Keratinocyte (primary cell): ENCODE results near the gene APRT. TPM values are rescaled to one million over a fixed set of nuclear protein-coding genes. Genes with fewer than 3 reads are reported as not detected.

Experiments
- DNase-seq: peaks from one replicate; pipeline ENCODE4 v3.0.0-alpha.2; 2011; ENCODE audit warnings: low read depth, missing footprints, low spot score
- FAIRE-seq: peaks from 2 replicates; lab custom pipeline; 2011; peaks lifted over from hg19 to GRCh38; lab: Jason Lieb, UNC
- H2AFZ ChIP-seq: 2 replicates; pipeline ENCODE4 v1.6.0; 2012; ENCODE audit warnings: low read length, control low read depth, inconsistent platforms; ENCODE audit not compliant: control insufficient read depth
- H3K27ac ChIP-seq: 2 replicates; pipeline ENCODE4 v1.5.1; 2011; ENCODE audit warnings: low read length; ENCODE audit not compliant: control insufficient read depth, insufficient read depth
- H3K27me3 ChIP-seq: 3 replicates; pipeline ENCODE4 v1.6.0; 2011; ENCODE audit warnings: low read length; ENCODE audit not compliant: control insufficient read depth, insufficient read depth; ENCODE audit errors: extremely low read depth
- H3K36me3 ChIP-seq, 2 experiments: 2 replicates in 1 of 2; 3 replicates in 1 of 2; pipeline ENCODE4 v1.5.1; 2011; ENCODE audit warnings: low read length in 2 of 2, mild to moderate bottlenecking in 1 of 2; ENCODE audit not compliant: control insufficient read depth in 2 of 2, insufficient read depth in 2 of 2; ENCODE audit errors: extremely low read depth in 1 of 2
- H3K4me1 ChIP-seq: 3 replicates; pipeline ENCODE4 v1.5.1; 2011; ENCODE audit warnings: low read length; ENCODE audit not compliant: control insufficient read depth, insufficient read depth; ENCODE audit errors: extremely low read depth
- H3K4me2 ChIP-seq: 3 replicates; pipeline ENCODE4 v1.6.0; 2011; ENCODE audit warnings: low read depth, low read length; ENCODE audit not compliant: control insufficient read depth, insufficient read depth; ENCODE audit errors: extremely low read depth
- H3K4me3 ChIP-seq, 3 experiments: fragments of 200-600 bp in 1 of 3; sonication (generic) in 1 of 3; 2 replicates in 2 of 3; 3 replicates in 1 of 3; pipeline ENCODE4 v1.5.1; 2011 to 2016; ENCODE audit warnings: low read length in 3 of 3, mild to moderate bottlenecking in 3 of 3, control low read depth in 2 of 3, inconsistent platforms in 1 of 3, low read depth in 1 of 3, mixed read lengths in 1 of 3, mixed run types in 1 of 3, moderate library complexity in 1 of 3; ENCODE audit not compliant: control insufficient read depth in 2 of 3, insufficient read depth in 2 of 3; ENCODE audit errors: extremely low read depth in 1 of 3
- H3K79me2 ChIP-seq: 2 replicates; pipeline ENCODE4 v1.6.0; 2012; ENCODE audit warnings: low read length; ENCODE audit not compliant: control insufficient read depth, insufficient read depth
- H3K9ac ChIP-seq: 3 replicates; pipeline ENCODE4 v1.6.0; 2011; ENCODE audit warnings: low read length; ENCODE audit not compliant: control insufficient read depth, insufficient read depth; ENCODE audit errors: extremely low read depth
- H3K9me1 ChIP-seq: 3 replicates; pipeline ENCODE4 v1.6.0; 2011; ENCODE audit warnings: low read length; ENCODE audit not compliant: control insufficient read depth, insufficient read depth; ENCODE audit errors: extremely low read depth
- H3K9me3 ChIP-seq: 2 replicates; pipeline ENCODE4 v1.5.1; 2012; ENCODE audit warnings: low read depth, low read length; ENCODE audit not compliant: control insufficient read depth
- H4K20me1 ChIP-seq: 3 replicates; pipeline ENCODE4 v1.6.0; 2011; ENCODE audit warnings: low read length; ENCODE audit not compliant: control insufficient read depth, insufficient read depth; ENCODE audit errors: extremely low read depth
- EZH2 ChIP-seq: IDR thresholded peaks from one replicate; pipeline ENCODE4 v1.6.1; 2012; ENCODE audit warnings: inconsistent platforms, mild to moderate bottlenecking, low read length, moderate library complexity
- dilution Hi-C: fragments of 300-500 bp; cut with MboI; formaldehyde crosslinking; loops from one replicate; pipeline ENCODE4 v1.7.0; 2020; ENCODE audit warnings: low sequenced_read_pairs; ENCODE audit not compliant: extremely low pct_ligation_motif_present
- polyA plus RNA-seq, 5 experiments: library from polyadenylated mRNA; depleted of rRNA in 3 of 5; stranded (reverse) in 3 of 5; stranded (forward) in 1 of 5; unstranded in 1 of 5; fragments of >200 nt; gene quantifications; 1 replicate in 1 of 5; 2 replicates in 3 of 5; 3 replicates in 1 of 5; pipeline versions ENCODE4 v1.2.1 to v1.2.3, GENCODE V29; 2011 to 2012; ENCODE audit warnings: missing spikeins in 2 of 5, low read depth in 1 of 5, low replicate concordance in 1 of 5
- TF ChIP-seq, protein P1 (sequence below), 3 experiments: IDR thresholded peaks in 1 of 3; conservative IDR thresholded peaks in 1 of 3; optimal IDR thresholded peaks in 1 of 3; 2 replicates in 2 of 3; 3 replicates in 1 of 3; pipeline versions ENCODE3 to v1.5.1; 2011; ENCODE audit warnings: low read length in 3 of 3, mild to moderate bottlenecking in 3 of 3, moderate library complexity in 2 of 3, control low read depth in 1 of 3, inconsistent platforms in 1 of 3; ENCODE audit not compliant: insufficient read depth in 2 of 3; ENCODE audit errors: extremely low read depth in 1 of 3

The APRT gene
- polyA plus RNA-seq, 1 donor (not counting 4 experiments of a cell fraction or from before 2014, with no cell fraction given): 106 TPM

DNA sequence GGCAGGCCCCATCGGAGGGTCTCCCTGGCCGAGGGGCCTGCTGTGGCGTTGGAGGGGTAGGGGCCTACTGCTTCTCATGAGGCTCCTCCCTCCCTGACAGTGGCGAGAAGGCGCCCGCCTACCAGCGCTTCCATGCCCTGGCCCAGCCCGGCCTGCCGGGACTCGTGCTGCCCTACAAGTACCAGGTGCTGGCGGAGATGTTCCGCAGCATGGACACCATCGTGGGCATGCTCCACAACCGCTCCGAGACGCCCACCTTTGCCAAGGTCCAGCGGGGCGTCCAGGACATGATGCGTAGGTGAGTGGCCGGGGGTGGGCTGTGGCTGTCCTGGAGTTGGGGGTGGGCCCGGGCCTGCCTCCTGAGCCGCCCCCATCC lies 6.4 kb downstream of the APRT start:
- Histone ChIP-seq H3K9me3 (no peaks in the 10 kb centered on the region), H3K27ac (no peak overlapping the region), H3K36me3 (peaks cover 13 to 19% of the 10 kb centered on the region in 2 experiments), H3K4me1 (peaks cover 19% of the 10 kb centered on the region), H3K79me2 (peaks cover 21% of the 10 kb centered on the region), H2AFZ (no peak overlapping the region), H3K27me3 (no peaks in the 10 kb centered on the region), H4K20me1 (peaks cover 2% of the 10 kb centered on the region), H3K9ac (no peak overlapping the region), H3K4me2 (peak overlapping the region; percentile 91), H3K9me1 (peaks cover 4% of the 10 kb centered on the region), H3K4me3 (no peak overlapping the region)
- dilution Hi-C loops: no loop called here
- DNase-seq (no peak), FAIRE-seq (no peak)
- TF ChIP-seq, protein P1, sequence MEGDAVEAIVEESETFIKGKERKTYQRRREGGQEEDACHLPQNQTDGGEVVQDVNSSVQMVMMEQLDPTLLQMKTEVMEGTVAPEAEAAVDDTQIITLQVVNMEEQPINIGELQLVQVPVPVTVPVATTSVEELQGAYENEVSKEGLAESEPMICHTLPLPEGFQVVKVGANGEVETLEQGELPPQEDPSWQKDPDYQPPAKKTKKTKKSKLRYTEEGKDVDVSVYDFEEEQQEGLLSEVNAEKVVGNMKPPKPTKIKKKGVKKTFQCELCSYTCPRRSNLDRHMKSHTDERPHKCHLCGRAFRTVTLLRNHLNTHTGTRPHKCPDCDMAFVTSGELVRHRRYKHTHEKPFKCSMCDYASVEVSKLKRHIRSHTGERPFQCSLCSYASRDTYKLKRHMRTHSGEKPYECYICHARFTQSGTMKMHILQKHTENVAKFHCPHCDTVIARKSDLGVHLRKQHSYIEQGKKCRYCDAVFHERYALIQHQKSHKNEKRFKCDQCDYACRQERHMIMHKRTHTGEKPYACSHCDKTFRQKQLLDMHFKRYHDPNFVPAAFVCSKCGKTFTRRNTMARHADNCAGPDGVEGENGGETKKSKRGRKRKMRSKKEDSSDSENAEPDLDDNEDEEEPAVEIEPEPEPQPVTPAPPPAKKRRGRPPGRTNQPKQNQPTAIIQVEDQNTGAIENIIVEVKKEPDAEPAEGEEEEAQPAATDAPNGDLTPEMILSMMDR (optimal IDR thresholded peaks at IDR 0.05 in 1 of 3, IDR thresholded peaks at IDR 0.05 in 1 of 3, conservative IDR thresholded peaks at IDR 0.05 in 1 of 3; ENCODE audit: extremely low read depth in 1 of 3, insufficient read depth in 2 of 3, low read length in 3 of 3): no peak
- TF ChIP-seq EZH2: no peak

- H3K9me3 ChIP-seq: no peaks in the 10 kb centered on the region
- no peaks in the 10 kb centered on the region for H3K9me1 ChIP-seq
- H3K9ac ChIP-seq: peak overlapping the region; percentile 64
- peaks cover 15% of the 10 kb centered on the region for H3K79me2 ChIP-seq
- no peaks in the 10 kb centered on the region for H3K27me3 ChIP-seq
- H3K4me2 ChIP-seq: peak overlapping the region; percentile 91
- TF ChIP-seq, protein P1 (optimal IDR thresholded peaks at IDR 0.05 in 1 of 3, IDR thresholded peaks at IDR 0.05 in 1 of 3, conservative IDR thresholded peaks at IDR 0.05 in 1 of 3; ENCODE audit: extremely low read depth in 1 of 3, insufficient read depth in 2 of 3, low read length in 3 of 3): no peak
- no peak for TF ChIP-seq EZH2
- peaks cover 9 to 14% of the 10 kb centered on the region in 2 experiments for H3K36me3 ChIP-seq
- H2AFZ ChIP-seq: no peak overlapping the region
- dilution Hi-C loops: no loop called here
- DNase-seq (no peak), FAIRE-seq (no peak)
- no peak overlapping the region for H3K27ac ChIP-seq
- H4K20me1 ChIP-seq: peaks cover 2% of the 10 kb centered on the region
- peaks cover 13% of the 10 kb centered on the region for H3K4me1 ChIP-seq
- H3K4me3 ChIP-seq: peak overlapping the region; percentile 66 to 81 (median 72)
These were observed 7.0 kb downstream of the APRT start for GRCh38 chr16:88804552-88805339.
